DMS 273 (cell line): Measurements from ENCODE around the gene UGCG.

Source experiments
- DNase-seq: peaks from one replicate; lab custom pipeline; 2025; ENCODE audit not compliant: unreplicated experiment; lab: John Stamatoyannopoulos, UW

The UGCG gene

DNA sequence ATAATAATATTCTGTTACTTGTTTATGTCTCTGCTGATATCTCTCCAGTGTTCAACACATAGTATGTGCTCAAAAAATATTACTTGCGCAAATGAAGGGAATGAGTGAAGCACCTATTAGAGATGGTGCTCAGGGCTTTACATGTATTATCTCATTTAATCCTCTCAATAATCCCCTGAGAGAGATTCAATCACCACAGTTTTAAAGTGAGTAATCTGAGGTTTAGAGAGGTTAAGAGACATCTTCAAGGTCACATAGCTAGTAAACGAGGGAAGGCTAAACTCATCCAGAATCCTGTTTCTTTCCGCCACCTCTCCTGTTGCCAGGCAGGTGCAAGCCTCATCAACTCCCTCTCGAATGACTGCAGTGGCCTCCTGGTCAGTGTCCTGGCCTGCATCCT, 82.0 kb downstream of the UGCG start:
- DNase-seq, result no peak

DNA sequence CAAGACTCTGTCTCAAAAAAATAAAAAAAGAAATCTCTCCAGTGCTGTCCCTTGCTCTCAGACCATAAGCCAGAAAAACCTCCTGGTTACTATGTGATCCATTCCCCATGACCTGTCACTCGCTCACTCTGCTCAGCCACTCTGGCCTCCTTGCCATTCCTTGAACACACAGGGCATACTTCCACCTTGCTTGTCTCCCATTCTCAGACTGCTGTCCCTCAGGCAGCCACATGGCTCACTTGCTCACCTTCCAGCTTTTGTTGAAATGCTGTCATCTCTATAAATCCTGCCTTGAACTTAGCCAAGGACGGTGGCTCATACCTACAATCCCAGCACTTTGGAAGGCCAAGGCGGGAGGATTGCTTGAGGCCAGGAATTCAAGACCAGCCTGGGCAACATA, 82.9 kb downstream of the UGCG start:
- no peak for DNase-seq

DNA sequence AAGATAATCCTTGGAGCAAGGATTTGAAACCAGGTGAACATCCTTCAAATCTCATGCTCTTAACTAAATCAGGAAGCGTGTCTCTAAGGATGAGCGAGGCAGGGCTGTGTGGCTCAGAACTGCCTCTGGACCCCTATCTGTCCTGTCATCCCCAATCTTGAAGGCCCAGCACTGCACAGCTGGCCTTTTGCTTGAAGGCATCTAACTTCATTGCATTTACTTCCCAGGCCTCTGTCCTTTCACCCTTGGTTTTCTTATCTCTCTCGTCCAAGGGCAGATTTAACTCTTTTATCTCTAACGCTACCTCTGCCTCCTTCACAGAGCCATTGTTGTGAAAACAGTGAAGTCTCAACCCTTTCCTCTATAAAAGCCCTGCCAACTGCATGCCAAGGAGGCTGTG, 83.8 kb downstream of the UGCG start:
- DNase-seq, result no peak

DNA sequence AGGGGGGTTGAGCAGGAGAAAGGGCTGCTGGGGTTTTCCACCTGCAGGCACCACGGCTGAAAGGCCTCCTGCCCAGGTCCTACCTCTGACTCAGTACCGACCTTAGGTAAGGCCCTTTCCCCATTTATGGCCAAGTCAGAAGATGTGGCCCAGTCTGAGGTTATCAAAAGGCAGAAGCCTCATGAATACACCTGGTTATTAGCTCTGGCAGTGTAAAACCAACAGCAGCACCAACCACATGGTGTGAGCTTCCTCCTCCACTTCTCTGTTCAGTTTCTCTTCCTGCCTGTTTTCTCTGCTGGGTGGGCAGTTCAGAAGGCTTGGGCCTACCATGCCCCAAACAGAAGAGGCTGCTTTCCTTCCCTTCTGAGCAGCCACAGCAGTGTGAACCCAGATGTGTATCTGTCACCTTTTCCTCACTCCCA, 86.9 kb downstream of the UGCG start:
- DNase-seq, result no peak

DNA sequence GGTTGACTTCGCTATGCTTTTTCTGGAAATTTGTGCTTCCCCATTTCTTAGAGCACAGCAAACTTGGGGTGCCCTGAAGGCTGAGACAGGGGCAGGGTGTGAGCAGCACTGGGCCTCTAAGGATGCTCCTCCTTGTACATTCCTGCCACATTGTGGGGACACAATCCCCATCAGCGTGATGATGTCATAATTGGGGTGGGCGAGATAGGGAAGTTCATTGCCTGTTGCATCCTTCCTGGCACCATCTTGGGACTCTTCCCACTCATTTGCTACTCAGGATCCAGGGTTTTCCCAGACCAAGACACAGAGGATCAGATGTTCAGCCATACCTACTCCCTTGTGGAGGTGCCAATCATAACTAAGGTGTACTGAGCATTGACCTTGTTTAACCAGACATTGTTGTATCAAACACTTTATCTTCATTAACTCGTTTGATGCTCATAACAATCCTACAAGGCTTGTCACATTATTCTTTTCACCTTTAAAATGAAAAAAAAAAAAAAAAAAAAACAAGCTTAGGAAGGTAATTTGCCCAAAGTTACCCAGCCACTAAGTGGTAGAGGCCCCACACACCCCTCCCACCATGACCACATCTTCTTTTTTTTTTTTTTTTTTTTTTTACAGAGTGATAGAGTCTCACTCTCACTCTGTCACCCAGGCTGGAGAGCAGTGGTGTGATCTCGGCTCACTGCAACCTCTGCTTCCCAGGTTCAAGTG, 87.6 kb downstream of the UGCG start:
- no peak for DNase-seq
